HL-60 (cell line): ENCODE measurements around the gene OR5AU1.

Experiments used
- DNase-seq, 2 experiments: peaks; one replicate each; pipeline ENCODE4 v3.0.0-alpha.2; 2010 to 2020; ENCODE audit warnings: low read depth in 1 of 2, low spot score in 1 of 2
- H3K27ac ChIP-seq: fragments of 250-450 bp; sonication (Bioruptor Pico); replicated peaks from 2 replicates; pipeline ENCODE4 v1.5.1; 2020; ENCODE audit warnings: mild to moderate bottlenecking, moderate library complexity
- H3K27me3 ChIP-seq: fragments of 250-450 bp; sonication (Bioruptor Pico); 2 replicates; pipeline ENCODE4 v1.5.1; 2021; ENCODE audit warnings: mild to moderate bottlenecking, moderate library complexity; ENCODE audit not compliant: insufficient read depth, poor library complexity, severe bottlenecking
- H3K4me3 ChIP-seq: replicated peaks from 2 replicates; pipeline ENCODE4 v1.5.1; 2011; ENCODE audit warnings: mild to moderate bottlenecking, control low read depth, low read length; ENCODE audit not compliant: insufficient read depth
- CTCF ChIP-seq: IDR thresholded peaks from one replicate; pipeline ENCODE4 v1.5.1; 2011; ENCODE audit warnings: low read length, control low read depth, inconsistent platforms; ENCODE audit not compliant: insufficient read depth
- GABPA ChIP-seq: IDR thresholded peaks from 2 replicates; pipeline ENCODE4 v1.6.1; 2012; ENCODE audit warnings: low read depth
- POLR2AphosphoS5 ChIP-seq: IDR thresholded peaks from 2 replicates; pipeline ENCODE4 v1.6.1; 2012; ENCODE audit warnings: low read depth
- REST ChIP-seq: IDR thresholded peaks from 2 replicates; pipeline ENCODE4 v1.6.1; 2012; ENCODE audit warnings: low read depth; ENCODE audit not compliant: insufficient replicate concordance
- SPI1 ChIP-seq: IDR thresholded peaks from 2 replicates; pipeline ENCODE4 v1.6.1; 2012; ENCODE audit warnings: low read depth, mild to moderate bottlenecking, borderline replicate concordance

OR5AU1 gene

GRCh38 chr14:21118933-21119332, 36.9 kb downstream of the OR5AU1 start:
- no peaks in the 10 kb centered on the region for H3K27me3 ChIP-seq
- no peak overlapping the region for H3K27ac ChIP-seq
- H3K4me3 ChIP-seq = no peak overlapping the region
- TF ChIP-seq POLR2AphosphoS5 (no peak), SPI1 (no peak), GABPA (no peak), CTCF (no peak), REST (no peak)
- no peak for DNase-seq

GRCh38 chr14:21113369-21113768, 42.5 kb downstream of the OR5AU1 start:
- no peak overlapping the region for H3K4me3 ChIP-seq
- no peak for DNase-seq
- TF ChIP-seq SPI1 = no peak
- no peak for TF ChIP-seq POLR2AphosphoS5
- TF ChIP-seq GABPA = no peak

GRCh38 chr14:21112255-21112654, 43.6 kb downstream of the OR5AU1 start:
- no peak for DNase-seq
- no peak overlapping the region for H3K27ac ChIP-seq
- no peaks in the 10 kb centered on the region for H3K27me3 ChIP-seq
- TF ChIP-seq GABPA = no peak
- TF ChIP-seq POLR2AphosphoS5 = no peak
- TF ChIP-seq SPI1 = no peak
- TF ChIP-seq REST = no peak
- no peak for TF ChIP-seq CTCF
- no peak overlapping the region for H3K4me3 ChIP-seq

More at GRCh38 chr14:21113369-21113768, 42.5 kb downstream of the OR5AU1 start:
- H3K27ac ChIP-seq = no peak overlapping the region
- no peaks in the 10 kb centered on the region for H3K27me3 ChIP-seq

GRCh38 chr14:21109377-21110138, 46.3 kb downstream of the OR5AU1 start:
- Histone ChIP-seq H3K27me3 (no peaks in the 10 kb centered on the region), H3K27ac (no peak overlapping the region), H3K4me3 (no peak overlapping the region)
- TF ChIP-seq POLR2AphosphoS5 = no peak
- no peak for TF ChIP-seq REST
- TF ChIP-seq GABPA = no peak
- no peak for TF ChIP-seq CTCF
- TF ChIP-seq SPI1 = no peak
- no peak for DNase-seq
